RPMI7951 (cell line): ENCODE measurements around the gene NRXN2. TPM values are rescaled to one million over a fixed set of nuclear protein-coding genes. Genes with fewer than 3 reads are reported as not detected.

ENCODE experiments used
- DNase-seq: peaks from one replicate; pipeline ENCODE4 v3.0.0-alpha.2; 2012; ENCODE audit warnings: low read depth
- total RNA-seq: library from RNA; depleted of rRNA; stranded (reverse); fragments of >200 nt; shearing (Covaris generic); gene quantifications from 2 replicates; pipeline ENCODE4 v1.2.3, GENCODE V29; 2014

NRXN2 gene
- total RNA-seq, 1 experiment from 2014 or later, result 0.36 TPM

DNA sequence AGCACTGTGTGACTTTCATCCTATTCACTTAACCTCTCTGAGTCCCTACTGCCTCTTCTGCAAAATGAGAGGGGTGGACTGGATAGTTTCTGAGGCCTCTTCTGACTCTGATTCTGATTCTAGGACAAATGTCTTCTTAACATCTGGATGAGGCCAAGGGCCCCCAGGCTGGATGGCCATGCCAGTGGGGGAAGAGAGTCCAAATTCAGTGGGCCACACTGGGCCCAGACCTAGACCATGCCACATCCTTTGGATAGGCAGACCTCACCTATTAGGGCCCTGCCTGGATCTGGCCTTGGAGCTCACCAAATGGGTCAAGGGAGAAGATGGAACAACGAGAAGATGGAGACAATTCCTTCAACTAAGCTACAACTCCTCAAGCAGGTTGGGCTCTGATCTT lies 24.6 kb downstream of the NRXN2 start:
- DNase-seq, result no peak

DNA sequence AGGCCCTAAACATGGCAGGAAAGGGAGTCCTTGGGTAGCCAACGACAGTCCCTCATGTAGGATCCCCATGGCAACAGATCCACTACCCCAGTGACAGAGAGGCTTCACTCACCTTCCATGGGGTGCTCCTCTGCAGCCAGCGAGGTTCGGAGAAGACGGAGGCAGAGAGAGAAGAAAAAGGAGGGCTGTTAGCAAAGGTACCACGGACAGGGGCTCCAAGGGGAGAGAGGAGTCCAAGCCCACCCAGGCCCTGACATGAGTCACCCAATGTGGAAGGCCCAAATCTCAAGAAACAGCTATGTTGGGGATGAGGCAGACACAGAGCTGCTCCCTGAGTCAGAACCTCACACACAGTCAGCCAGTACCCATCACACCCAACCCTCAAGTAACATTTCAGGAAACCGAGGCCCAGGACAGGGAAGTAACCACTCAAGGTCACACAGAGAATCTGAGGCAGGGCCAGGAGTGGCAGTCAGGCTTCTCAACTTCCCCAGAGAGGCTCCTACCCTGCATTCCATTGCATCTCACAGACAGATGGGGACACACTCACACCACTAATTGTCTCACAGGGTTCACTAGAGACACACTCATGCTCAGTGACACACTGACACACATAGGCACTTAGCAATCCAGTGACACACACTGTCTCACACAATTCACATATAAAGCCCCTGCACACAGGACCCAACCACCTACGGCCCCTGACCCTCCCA lies 25.2 kb downstream of the NRXN2 start:
- DNase-seq, result no peak

DNA sequence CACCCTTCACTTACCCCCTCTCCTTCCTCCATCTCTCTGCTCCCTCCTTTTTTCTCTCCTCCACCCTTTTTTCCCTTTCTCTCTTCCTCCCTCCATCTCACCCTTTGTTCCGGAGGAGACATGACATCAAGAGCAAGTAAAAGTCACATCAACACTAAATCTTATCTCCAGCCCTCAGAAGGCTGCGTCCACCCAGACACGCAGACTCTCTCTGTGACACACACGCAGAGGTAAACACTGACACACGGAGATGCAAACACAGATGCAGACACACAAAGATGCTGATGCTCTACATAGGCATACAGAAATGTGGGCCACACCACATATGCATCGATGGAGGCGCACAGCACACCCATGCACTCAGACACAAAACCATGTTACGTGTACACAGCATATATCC lies 27.0 kb downstream of the NRXN2 start:
- no peak for DNase-seq

DNA sequence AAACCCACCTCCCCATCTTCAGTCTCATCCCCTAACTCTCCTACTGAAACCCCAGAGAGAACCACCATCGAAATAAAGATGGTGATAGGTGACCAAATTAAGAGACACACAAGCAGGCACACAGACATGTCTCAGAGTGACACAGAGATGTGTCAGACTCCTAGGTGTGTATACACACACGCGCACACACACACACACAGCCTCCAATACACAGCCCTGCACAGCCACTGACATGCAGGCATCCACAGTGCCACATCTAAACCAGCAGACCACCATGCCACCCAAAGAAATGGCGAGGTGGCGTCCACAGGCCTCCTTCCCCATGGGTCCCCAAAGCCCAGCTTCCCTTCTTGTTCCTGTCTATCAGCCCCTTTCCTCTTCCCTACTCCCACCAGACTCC lies 27.4 kb downstream of the NRXN2 start:
- DNase-seq, result no peak

DNA sequence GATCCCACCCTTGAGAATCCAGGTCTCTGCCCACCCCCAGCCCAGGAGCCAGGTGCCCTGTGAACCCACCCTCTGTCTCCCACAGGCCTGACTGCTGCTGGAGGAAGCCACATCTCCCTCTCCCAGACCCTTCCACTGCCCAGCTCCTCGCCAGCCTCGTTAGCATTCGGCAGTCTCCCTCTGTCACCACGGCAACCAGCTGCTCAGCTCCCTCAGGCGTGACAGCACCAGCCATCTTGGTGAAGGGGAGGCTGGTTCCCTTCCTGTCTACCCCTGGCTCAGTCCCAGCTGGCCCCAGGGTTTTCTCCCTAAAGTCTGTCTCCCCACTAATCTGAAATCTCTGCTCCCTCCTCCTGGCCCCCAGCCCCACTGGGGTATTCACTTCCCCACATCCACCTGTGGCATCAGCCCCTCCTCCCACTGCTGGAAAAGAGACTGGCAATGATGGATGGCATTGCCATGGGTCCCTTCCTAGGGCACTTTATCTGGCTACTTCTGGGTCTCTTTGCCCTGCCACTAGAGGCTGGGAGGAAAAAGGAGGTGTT lies 28.1 kb downstream of the NRXN2 start:
- DNase-seq, result no peak

DNA sequence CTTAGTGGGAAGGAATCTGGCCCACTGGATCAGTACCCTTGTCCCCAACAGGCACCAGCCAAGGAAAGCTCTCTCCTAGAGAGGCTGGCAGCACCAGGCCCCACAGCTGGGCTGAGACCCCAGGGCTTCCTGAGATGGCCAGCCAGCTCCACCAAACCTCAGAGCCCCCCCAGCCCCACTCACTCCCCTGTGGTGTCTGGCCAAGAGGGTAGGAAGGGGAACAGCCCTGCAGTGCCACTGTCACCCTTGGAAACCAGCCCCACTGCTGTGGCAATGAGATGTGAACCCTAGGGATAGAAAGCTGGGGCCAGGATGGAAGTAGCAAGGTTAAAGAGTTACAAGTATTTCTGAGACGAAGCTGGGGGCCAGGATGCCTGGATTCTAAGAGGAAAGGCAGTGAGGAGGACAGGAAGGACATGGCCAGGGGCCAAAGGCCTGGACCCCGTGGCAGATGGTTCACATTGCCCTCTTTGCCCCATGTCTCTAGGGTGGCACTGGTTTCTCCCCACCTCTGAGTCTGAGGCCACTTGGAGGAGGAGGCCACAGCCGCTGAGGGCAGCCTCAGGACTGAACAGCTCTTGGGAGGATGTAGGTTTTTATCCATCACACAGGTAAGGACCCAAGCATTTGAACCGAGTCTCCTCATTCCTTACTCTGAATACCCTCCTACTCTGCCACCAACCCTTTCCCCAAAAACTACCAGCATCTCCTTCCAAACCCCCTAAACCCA lies 28.8 kb downstream of the NRXN2 start:
- no peak for DNase-seq

DNA sequence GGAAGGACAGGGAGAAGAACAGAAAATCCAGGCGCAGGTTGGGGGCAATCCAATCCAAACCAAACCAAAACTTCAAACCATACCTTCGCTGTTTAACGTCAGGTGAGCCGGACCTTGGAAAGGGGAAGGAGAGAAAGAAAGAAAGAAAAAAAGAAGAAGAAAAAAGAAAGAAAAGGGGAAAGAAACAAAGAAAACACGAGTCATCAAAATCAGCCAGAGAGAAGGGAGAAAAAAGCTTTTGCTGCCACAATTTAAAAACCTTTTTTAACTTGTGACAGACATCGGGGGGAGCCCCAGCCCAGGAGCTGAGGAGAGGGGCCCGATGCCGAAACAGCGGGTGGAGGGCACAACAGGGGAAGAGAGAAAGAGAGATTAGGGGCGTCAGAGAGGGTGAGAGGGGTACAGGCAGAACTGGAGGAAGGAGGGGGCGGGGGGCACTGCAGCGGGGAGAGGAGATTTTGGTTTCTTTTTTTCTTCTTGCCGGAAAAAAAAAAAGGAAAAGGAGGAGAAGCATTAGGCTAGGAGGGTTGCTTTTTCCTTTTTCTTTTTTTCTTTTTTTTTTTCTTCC lies 30.1 kb downstream of the NRXN2 start:
- DNase-seq, result no peak

DNA sequence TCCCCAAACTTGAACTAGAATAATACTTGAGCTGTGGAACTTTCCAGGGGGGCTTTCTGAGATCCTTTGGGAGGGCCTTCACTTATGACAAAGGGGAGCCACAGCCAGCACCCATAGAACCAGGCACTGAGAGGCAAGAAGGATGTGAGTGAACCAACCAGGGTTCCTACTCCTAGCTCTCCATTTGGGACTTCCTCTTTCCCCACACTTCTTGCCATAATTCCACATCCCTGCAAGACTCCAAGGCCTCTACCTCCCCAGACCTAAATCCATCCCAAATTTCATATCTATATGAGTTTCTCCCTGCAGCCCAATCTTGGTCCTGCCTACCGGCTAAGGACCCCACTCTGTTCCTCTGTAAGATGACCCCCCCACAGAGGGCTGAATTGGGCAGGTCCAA lies 31.5 kb downstream of the NRXN2 start:
- no peak for DNase-seq

DNA sequence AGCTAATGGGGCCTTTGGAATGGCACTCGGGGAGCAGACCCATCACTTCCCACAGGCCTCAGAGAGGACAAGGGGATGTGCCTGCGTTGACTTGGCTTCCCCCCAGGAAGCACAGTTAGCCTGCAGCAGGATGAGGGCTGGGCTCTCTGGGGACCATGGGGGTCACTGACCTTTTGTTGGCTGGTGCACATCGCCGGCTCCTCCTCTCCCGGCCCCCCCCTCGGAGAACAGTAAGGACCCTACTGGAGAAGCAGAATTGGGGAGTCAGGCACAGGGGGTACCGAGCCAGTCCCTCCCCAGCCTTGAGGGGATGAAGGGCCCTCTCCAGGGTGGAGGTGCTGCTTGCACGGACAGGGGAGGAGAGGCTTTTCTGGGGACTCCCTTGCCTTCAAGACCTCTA lies 32.8 kb downstream of the NRXN2 start:
- no peak for DNase-seq

DNA sequence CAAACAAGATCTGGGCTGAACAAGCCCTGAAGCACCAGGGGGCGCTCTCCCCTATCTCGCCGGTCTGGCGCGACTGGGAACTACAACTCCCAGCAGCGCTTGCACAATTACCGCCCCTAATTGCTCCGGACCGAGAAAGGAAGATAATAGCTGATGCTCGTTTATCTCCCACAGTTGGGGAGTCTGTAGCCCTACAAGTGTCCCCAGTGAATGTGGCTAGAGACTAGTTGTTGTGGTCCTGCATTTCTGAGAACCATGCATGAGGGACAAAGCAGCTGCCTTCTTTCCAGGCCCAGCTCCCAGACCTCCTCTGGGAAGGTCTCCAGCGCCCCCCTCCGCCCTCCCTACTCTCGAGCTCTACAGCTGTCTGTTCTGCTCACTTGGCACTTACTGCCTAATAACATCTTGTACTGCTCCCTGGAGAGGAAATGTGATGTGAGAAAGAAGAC lies 34.4 kb downstream of the NRXN2 start:
- DNase-seq, result peak; percentile 78

DNA sequence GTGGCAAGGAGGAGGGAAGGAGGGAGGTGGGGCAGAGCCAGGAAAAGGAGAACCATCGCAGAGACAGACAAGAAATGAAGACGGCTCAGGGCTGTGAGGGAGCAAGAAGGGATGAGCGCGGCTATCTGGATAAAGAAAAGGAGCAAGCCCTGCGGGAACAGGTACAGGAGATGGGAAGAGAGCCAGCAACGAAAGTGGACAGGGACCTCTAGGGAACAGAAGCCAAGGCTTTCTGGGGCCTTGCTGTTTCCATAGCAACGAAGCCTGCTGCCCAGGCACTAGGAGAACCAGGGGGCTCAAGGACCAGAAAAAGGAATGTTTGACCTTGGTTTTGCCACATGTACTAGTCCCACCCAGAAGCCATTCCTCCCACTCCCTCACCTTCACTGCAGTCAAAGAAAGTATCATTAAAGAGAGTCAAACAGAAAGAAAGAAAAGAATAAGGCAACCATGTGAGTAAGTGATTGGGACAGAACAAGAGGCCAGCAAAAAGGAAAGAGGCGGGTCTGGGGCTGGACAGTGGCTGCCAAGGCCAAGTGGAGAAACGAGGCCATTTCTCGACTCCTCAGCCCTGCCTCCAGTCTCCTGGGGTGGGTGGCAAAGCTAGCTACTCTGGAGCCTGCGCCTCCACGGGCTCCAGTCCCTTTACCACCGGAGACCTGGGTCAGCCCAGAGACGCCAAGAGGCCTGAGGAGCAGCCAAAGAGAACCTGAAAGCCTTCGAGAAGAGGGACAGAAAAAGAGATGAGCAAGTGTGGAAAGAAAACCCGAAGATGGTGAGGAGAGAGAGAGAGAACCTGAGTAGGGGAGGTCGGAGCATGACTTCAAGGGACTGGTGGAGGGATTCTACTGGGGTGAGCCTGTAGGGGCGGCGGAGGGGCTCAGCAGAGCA lies 35.1 kb downstream of the NRXN2 start:
- no peak for DNase-seq

DNA sequence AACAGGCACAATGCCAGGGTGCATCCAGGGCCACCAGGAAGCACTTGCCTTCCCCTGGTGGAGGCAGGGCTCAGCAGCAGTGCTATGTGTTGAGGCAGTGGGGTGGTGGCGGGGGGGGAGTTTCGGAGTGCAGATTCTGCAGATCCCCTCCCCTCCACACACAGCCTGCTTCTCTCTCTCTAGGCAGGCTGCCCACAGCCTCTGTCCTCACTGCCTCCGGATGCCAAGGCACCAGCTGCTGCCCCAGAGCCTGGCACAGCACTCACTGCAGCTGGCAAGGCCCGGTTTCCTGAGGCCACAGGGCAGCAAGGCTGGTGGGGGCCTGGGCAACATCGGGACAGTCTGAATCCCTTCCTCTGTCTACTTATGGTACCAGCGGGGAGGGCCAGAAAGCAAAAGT lies 35.8 kb downstream of the NRXN2 start:
- DNase-seq, result no peak

DNA sequence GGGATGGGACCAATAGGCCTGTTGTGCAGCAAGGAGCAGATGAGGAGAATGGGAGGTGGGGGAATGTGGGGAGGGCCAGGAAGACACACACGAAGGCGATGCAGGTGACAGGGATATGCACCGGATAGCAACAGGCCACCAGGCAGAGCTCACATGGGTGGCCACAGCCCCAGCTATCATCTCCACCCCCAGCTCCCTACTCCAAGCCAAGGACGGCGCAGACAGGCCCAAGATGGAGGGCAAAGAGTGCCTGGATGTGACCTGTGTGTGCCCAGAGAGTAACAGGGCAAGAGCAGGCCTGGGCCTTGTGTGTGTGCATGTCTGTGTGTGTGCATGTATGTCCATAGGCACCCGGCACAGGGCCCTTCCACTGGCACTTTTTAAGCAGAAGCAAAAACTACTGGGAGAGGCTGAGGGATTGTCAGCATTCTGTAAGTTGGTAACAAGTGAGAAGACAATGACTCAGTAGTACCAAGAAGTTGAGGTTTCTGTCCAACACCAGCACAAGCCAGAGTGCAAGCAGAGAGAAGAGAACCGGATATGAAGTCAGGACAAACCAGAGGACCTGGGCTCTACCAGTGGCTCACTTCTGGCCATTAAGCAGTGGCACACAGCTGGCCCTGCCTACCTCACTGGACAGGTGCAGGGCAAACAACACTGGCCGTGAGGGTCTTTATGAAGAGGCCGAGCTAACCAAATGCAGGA lies 36.4 kb downstream of the NRXN2 start:
- DNase-seq, result no peak

DNA sequence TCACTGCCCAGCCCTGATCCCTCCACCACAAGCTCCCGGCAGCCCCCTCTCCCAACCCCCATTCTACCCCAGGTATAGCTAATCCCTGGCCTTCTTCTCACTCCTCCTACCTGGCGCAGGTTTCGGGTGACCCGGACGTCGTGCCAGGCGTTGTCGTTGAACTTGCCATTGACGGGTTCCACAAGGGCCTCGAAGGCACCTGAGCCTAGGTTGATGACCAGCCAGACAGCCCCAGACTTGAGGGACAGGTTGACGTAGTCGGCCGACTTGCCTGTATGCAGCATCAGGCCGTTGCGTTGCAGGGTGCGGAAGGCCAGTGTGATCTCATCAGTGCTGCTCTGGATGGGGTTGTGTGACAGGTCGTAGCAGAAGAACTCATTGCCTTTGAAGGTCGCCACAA lies 37.5 kb downstream of the NRXN2 start:
- DNase-seq, result no peak

DNA sequence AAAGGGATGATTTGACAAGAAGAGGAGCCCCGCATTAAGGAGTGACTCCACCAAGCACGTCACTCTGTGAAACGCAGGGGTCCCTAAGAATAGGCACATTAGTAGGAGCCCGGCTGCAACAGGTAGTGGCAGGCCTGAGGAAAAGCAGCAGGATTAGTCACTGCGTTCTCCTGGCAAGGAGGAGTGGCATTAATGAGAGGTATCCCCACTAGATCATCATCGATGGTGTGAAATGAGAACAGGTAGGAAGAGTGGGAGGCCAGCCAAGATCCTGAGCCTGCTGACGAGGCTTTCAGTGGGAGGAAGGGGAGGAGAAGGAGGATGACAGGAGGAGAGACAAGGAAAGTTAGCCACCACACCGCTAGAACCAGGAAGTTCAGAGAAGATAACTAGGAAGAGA lies 38.6 kb downstream of the NRXN2 start:
- no peak for DNase-seq

DNA sequence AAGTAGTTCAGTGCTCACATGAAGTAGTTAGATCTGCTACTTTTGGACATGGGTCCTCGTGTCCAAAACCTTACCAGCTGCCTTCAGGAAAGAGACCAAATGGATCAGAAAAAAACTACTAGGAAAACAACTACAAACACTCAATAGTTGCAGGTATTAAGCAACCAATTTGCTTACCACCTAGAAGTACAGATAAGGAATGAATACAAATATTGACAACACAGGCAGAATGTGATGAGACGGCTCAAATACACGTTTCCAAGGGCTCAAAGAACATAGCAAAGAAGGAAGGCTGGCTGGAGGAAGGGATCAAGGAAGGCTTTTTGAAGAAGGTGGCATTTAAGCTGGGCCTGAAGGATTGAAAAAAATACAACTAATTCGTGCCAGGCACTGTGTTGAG lies 41.8 kb downstream of the NRXN2 start:
- no peak for DNase-seq

DNA sequence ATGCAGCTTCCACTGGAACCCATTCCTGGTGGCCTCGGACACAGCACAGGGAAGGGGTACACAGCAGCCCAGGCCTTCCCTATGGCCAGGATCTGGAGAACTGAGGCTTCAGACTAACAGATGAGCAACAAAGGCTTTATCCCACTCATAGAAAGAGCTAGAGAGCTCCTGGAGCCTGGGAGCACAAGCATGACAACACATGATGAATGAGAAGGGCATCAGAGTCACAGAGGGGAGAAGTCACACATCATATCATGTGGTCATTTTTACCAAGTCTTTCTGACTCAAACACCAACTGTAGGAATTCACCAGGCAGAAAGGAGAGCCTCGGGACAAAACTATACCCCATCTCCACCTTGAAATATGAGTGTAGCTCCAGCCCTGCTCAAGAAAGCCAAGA lies 43.2 kb downstream of the NRXN2 start:
- DNase-seq, result no peak

DNA sequence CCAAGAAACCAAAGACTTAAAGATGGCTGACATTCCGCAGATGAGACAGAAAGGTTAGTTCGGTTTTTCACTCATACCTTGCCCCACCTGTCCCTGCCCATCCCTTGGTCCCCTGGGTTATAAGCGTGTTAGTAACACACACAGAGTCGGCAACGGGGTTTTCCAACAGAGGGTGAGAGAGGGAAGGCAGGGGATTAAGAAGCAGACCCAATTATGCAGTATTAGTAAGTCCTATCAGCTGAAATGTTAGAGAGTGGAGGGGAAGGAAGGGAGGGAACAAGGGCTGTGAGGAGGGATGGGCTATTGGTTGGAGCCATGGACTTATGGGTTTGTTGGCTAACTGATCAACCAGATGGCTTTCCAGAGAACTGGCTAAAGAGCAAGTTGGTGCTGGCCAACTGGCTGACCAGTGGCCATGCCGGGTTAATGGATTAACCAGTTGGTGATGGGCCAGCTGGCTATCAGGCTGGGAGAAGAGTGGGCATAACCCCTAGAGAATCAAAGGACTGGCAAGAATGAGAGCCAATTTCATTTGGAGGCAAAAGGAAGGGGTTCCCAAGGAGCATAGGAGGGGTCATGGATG lies 45.5 kb downstream of the NRXN2 start:
- no peak for DNase-seq

DNA sequence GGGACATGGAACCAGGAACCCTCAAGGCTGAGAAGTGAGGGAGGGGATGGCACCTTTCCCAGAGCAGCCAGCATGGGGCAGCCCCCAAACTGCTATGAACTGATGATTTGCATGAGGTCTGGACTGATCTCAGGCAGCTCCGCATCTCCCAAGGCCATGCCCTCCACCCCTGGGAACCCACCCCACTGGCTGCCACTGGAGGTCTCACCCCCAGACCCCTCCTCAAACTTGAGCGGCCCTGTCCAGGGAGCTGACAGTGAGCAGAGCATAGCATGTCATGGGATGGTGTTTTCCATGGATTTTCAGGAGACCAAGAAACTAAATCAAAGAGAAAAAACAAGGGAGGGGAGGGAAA lies 46.8 kb downstream of the NRXN2 start:
- DNase-seq, result no peak

DNA sequence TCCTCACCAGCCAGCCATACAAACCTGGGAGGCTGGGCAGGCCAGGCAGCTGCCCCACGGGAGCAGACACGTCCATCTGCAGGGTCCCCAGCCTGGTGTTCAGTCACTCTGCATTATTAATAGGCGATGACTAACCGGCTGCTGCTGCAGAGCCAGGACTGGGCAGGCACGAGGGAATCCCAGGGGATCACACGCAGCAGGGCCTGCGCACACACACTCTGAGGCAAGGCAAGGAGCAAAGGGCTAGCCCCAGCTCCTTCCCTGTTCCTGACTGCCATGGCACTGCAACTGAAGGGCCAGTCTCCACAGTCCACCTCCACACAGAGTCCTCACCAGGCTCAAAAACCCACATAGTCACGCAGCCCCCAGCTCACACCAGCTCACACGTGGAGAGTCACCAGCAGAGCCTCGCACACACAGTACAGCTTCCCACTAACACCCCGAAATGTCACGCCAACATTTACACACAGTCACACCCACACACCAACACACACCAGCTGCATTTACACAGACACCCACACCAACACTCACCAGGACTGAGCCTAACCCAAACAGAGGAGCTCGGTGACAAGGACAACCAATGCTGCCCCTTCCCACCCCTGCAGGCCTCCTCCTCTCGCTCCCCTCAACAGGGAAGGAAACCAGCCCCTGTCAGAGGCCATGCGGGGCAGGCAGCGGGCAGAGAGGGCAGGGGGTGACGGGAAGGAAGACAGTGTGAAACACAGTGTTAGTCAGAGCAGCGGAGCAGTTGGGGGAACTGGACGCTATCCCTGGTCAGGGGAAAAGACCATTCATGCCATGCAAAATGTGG lies 47.3 kb downstream of the NRXN2 start:
- DNase-seq, result peak; percentile 82
